ENCODE data around the gene GNLY. TPM values are rescaled to one million over a fixed set of nuclear protein-coding genes. Genes with fewer than 3 reads are reported as not detected.

Gene GNLY
- total and polyA plus RNA-seq, 10 donors = 13.1 to 87.8 (median 35.2) TPM

DNA sequence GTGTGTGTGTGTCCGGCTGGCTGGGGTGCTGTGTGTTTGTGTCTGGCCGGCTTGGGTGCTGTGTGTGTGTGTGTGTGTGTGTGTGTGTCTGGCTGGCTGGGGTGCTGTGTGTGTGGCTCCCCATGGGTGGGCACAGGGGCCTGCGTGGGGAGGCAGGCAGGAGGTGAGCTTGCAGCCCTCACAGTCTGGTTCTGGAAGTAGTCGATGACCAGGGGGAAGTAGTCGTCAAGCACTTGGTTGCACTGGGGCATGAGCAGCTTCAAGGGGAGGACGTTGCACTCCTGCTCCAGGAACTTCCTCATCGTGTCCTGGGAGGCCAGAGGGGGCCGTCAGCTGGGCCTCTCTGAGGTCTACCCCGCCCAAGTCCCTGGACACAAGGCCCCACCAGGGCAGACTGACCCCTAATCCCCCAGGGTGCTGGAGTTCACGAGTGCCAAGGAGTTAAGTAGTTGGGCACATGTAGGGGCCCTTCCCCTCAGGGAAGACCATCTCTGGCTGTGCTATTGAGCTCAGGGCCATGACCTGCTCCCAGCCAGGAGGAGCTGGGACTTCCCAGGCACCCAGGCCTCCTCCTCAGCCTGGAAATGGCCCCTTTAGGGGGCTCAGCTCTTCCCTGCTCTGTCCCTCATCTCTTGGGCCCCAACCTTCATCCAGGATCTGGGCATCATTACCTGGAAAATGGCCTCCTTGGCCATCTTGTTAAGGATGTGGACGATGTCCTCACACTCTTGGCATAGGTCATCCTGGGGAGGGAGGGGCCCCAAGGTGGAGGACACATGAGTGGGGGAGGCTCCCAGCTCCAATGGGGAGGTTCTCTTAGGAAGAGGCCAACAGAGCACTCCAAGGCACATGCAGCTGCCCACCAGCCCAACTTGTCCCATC, 27.5 kb upstream of the GNLY start:
- Histone ChIP-seq H3K4me3 (no peak overlapping the region), H3K27ac (no peak overlapping the region), H3K27me3 (replicated peaks in 1 of 7) (no peaks in the 10 kb centered on the region), H3K9me3 (no peaks in the 10 kb centered on the region), H3K36me3 (peaks cover 0 to 2% (median 0%) of the 10 kb centered on the region in 6 donors), H3K4me1 (peaks cover 0 to 25% (median 6%) of the 10 kb centered on the region in 6 donors)
- TF ChIP-seq POLR2A (IDR thresholded peaks at IDR 0.05) (no peak), POLR2AphosphoS5 (IDR thresholded peaks at IDR 0.05) (no peak)
- TF ChIP-seq, protein P1, sequence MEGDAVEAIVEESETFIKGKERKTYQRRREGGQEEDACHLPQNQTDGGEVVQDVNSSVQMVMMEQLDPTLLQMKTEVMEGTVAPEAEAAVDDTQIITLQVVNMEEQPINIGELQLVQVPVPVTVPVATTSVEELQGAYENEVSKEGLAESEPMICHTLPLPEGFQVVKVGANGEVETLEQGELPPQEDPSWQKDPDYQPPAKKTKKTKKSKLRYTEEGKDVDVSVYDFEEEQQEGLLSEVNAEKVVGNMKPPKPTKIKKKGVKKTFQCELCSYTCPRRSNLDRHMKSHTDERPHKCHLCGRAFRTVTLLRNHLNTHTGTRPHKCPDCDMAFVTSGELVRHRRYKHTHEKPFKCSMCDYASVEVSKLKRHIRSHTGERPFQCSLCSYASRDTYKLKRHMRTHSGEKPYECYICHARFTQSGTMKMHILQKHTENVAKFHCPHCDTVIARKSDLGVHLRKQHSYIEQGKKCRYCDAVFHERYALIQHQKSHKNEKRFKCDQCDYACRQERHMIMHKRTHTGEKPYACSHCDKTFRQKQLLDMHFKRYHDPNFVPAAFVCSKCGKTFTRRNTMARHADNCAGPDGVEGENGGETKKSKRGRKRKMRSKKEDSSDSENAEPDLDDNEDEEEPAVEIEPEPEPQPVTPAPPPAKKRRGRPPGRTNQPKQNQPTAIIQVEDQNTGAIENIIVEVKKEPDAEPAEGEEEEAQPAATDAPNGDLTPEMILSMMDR (IDR thresholded peaks at IDR 0.05 in 8 of 11, conservative IDR thresholded peaks at IDR 0.05 in 3 of 11) = no peak
- intact Hi-C loops (cut with DNase I; ENCODE audit: low total_unique reads) = no loop called here
- no peak for DNase-seq
- WGBS, 5 donors = 44 to 64% (median 62%) methylated on average over 9 to 11 of the region's 11 CpGs

DNA sequence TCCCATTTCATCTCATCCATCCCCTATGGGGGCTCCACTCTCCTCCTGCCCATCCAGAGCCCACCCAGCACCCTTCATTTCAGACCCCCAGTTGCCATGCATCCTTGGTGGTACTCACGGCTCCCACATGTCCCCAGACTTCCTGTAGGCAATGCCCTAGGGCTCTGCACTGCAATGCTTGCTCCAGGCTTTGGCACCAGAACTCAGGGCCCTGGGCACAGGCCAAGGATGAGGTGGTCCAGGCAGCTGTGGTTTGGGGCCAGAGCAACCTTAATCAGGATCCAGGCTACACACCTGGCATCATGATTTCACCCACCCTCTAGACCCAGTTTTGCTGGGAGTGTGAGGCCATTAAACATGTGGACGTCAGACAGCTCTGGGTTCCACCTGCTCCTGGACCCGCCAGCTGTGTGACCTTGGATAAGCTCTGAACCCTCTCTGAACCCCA, 26.6 kb upstream of the GNLY start:
- DNase-seq = no peak
- Histone ChIP-seq H3K9me3 (no peaks in the 10 kb centered on the region), H3K4me3 (no peak overlapping the region), H3K36me3 (no peaks in the 10 kb centered on the region), H3K27me3 (replicated peaks in 1 of 7) (no peaks in the 10 kb centered on the region), H3K4me1 (peaks cover 0 to 26% (median 7%) of the 10 kb centered on the region in 6 donors), H3K27ac (no peak overlapping the region)
- 74 to 92% (median 87%) methylated on average over 3 of the region's 3 CpGs for WGBS, 5 donors
- intact Hi-C loops (cut with DNase I; ENCODE audit: low total_unique reads) = no loop called here
- TF ChIP-seq POLR2A (IDR thresholded peaks at IDR 0.05) = no peak
- TF ChIP-seq POLR2AphosphoS5 (IDR thresholded peaks at IDR 0.05) = no peak
- TF ChIP-seq, protein P1 (IDR thresholded peaks at IDR 0.05 in 8 of 11, conservative IDR thresholded peaks at IDR 0.05 in 3 of 11) = no peak

DNA sequence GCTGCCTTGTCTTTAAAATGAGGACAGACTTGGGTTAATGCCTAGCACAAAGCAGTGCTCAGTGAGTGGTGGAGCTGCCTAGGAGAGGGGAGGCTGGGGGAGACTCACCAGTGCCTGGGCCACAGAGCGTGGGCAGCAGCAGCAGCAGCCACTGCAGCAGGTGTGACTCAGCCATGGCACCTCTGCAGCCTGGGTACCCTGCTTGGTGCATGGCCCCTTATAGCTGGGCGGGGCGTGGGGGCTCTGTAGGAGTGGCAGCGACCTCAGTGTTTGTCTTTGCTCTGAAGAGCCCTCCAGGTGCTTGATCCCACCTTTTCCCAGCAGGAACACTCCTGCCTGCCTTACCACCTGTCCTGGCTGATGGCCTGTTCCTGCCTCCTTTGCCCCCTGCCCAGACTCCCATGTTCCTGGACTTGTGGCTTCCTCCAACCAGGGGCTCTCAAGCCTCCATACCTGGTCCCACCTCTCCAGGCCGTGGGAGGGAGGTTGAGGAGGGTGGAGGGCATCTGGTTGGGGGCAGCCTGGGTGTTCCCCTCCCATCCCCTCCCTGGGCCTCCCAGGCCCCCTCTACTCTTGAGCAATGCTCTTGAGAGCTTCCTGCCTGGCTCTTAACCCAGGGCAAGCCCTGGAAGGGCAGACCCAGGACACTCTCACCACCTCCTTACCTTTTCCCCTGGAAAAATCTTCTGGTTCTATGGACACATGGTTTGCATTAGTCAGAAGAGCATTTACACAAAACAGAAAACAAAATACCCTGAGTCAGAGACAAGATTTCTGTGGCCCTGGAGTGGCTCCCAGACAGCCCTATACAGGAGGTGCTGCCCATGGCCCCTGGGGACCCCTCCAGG, 25.9 kb upstream of the GNLY start, which contains the start of gene SFTPB:
TSS of gene SFTPB (minus strand) at position 191 of the 848 bp plus-strand sequence. CDS start at position 175, 16 bp downstream.
- Histone ChIP-seq H3K27me3 (replicated peaks in 1 of 7) (no peaks in the 10 kb centered on the region), H3K9me3 (no peaks in the 10 kb centered on the region), H3K4me3 (no peak within 1 kb of the TSS), H3K36me3 (no peaks in the 10 kb centered on the region), H3K27ac (no peak within 1 kb of the TSS), H3K4me1 (peaks cover 0 to 31% (median 10%) of the 10 kb centered on the region in 6 donors)
- TF ChIP-seq POLR2A (IDR thresholded peaks at IDR 0.05) = no peak
- TF ChIP-seq POLR2AphosphoS5 (IDR thresholded peaks at IDR 0.05) = no peak
- no peak for DNase-seq
- WGBS, 5 donors = 54 to 93% (median 81%) methylated on average over 2 to 5 of the region's 5 CpGs
- intact Hi-C loops (cut with DNase I; ENCODE audit: low total_unique reads) = no loop called here

DNA sequence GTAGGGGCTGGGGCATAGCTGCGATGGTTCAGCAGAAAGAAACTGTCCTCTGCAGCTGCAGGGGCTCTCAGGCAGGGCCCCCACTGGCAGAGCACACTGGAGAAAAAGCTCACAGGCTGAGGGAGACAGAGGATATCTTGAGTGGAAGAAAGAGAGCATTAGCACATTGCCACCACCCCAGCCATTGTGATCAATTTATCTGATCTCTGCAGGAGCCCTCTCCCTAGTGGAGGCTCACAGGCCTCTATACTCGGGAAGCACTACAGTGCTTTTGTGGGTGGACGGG, 25.4 kb upstream of the GNLY start:
- no peak for DNase-seq
- TF ChIP-seq, protein P1 (IDR thresholded peaks at IDR 0.05 in 8 of 11, conservative IDR thresholded peaks at IDR 0.05 in 3 of 11) = no peak
- TF ChIP-seq POLR2AphosphoS5 (IDR thresholded peaks at IDR 0.05) (no peak), POLR2A (IDR thresholded peaks at IDR 0.05) (no peak)
- 74 to 84% (median 79%) methylated on average over 3 of the region's 3 CpGs for WGBS, 5 donors
- Histone ChIP-seq H3K27me3 (replicated peaks in 1 of 7) (no peaks in the 10 kb centered on the region), H3K9me3 (no peaks in the 10 kb centered on the region), H3K27ac (no peak overlapping the region), H3K4me3 (no peak overlapping the region), H3K4me1 (peaks cover 0 to 36% (median 13%) of the 10 kb centered on the region in 6 donors), H3K36me3 (no peaks in the 10 kb centered on the region)
- intact Hi-C loops (cut with DNase I; ENCODE audit: low total_unique reads) = no loop called here

Measured in spleen (tissue), 11 donors.